NB4 (cell line): ENCODE data around the gene CNTN4.

Source experiments
- DNase-seq: peaks from one replicate; pipeline ENCODE4 v3.0.0; 2010; ENCODE audit warnings: low read depth
- H3K4me3 ChIP-seq: one replicate; pipeline ENCODE4 v1.5.1; 2011; ENCODE audit warnings: mild to moderate bottlenecking, low read depth, low read length, moderate library complexity
- MYC ChIP-seq: IDR thresholded peaks from 2 replicates; pipeline ENCODE4 v1.6.1; 2011; ENCODE audit warnings: low read depth, low read length
- POLR2A ChIP-seq: IDR thresholded peaks from 2 replicates; pipeline ENCODE4 v1.6.1; 2011; ENCODE audit warnings: mild to moderate bottlenecking; ENCODE audit not compliant: insufficient read length; ENCODE audit errors: extremely low read depth
- TF ChIP-seq, protein P1 (sequence below): IDR thresholded peaks from 2 replicates; pipeline ENCODE4 v1.6.1; 2011; ENCODE audit warnings: low read depth, low read length
- TF ChIP-seq, protein P2 (sequence below): IDR thresholded peaks from one replicate; pipeline ENCODE4 v1.5.1; 2012; ENCODE audit warnings: low read depth, low read length

The CNTN4 gene

DNA sequence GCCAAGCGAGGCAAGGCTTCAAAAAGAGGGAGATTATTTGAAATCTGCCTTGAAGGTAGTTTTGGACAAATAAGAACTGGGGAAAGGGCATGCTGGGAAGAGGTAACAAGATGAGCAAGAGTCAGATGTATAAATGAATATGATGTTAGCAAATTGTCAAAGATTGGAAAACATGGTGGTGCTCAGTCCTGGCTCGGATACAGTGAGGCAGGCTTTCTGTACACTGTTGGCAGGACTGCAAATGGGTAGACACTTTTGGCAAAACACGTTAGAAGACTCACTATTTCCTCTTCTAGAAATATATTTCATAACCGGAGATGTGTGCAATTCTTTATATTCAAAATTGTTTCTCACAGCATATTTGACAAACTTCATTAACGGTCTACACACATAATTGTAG lies 581.6 kb downstream of the CNTN4 start:
- no peak for DNase-seq
- TF ChIP-seq, protein P1, sequence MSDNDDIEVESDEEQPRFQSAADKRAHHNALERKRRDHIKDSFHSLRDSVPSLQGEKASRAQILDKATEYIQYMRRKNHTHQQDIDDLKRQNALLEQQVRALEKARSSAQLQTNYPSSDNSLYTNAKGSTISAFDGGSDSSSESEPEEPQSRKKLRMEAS: no peak
- TF ChIP-seq MYC (no peak), POLR2A (no peak)
- TF ChIP-seq, protein P2, sequence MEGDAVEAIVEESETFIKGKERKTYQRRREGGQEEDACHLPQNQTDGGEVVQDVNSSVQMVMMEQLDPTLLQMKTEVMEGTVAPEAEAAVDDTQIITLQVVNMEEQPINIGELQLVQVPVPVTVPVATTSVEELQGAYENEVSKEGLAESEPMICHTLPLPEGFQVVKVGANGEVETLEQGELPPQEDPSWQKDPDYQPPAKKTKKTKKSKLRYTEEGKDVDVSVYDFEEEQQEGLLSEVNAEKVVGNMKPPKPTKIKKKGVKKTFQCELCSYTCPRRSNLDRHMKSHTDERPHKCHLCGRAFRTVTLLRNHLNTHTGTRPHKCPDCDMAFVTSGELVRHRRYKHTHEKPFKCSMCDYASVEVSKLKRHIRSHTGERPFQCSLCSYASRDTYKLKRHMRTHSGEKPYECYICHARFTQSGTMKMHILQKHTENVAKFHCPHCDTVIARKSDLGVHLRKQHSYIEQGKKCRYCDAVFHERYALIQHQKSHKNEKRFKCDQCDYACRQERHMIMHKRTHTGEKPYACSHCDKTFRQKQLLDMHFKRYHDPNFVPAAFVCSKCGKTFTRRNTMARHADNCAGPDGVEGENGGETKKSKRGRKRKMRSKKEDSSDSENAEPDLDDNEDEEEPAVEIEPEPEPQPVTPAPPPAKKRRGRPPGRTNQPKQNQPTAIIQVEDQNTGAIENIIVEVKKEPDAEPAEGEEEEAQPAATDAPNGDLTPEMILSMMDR: no peak
- no peak overlapping the region for H3K4me3 ChIP-seq

DNA sequence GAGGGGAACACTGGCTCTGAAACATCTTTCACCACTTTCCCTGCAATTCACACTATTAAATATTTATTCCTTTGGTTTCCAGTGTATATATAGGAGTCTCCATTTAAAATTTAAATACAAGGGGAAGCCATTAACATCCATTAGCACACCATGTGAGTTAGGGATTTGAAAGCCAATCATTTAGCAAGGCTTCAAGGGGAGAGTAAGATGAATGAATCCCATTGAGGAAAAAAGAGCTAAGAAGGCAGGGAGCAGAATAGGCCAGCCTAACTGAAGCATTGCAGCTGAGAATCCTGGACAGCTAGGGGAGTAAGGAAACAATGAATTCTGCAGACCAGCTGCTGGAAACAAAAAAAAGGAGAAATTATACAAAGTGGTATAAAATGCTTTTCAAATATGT lies 585.4 kb downstream of the CNTN4 start:
- DNase-seq: no peak
- no peak overlapping the region for H3K4me3 ChIP-seq
- TF ChIP-seq MYC (no peak), POLR2A (no peak)
- TF ChIP-seq, protein P1: no peak
- TF ChIP-seq, protein P2: no peak

DNA sequence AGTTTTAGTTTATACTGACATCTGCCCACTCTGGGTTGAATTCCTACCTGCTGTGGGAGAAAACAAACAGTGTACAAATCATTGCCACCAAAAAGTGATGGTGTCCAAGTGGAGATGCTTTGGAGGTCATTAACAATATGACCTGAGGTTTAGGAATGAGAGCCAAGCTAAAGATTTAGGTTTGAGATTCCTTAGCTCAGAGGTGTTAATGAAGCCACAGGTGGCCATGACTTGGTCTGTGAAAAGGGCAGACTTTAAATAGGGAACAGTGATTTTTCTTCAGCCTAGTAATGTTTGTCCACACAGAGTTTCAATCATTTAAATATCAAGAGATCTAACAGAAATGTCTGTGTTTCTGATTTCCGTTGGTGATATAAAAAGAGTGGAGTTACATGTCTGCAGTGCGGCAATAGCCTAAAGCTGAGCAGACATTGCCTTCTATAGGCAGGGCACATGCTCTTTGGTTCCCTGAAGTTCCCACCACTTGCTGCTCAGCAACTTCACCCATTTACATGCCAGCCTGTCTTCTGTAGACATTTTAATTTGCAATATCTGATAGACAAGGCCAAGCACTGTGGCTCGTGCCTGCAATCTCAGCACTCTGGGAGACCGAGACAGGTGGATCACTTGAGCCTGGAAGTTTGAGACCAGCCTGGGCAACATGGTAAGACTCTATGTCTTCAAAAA lies 588.3 kb downstream of the CNTN4 start:
- DNase-seq: no peak
- no peak overlapping the region for H3K4me3 ChIP-seq
- no peak for TF ChIP-seq POLR2A
- no peak for TF ChIP-seq MYC
- TF ChIP-seq, protein P1: no peak
- TF ChIP-seq, protein P2: no peak

DNA sequence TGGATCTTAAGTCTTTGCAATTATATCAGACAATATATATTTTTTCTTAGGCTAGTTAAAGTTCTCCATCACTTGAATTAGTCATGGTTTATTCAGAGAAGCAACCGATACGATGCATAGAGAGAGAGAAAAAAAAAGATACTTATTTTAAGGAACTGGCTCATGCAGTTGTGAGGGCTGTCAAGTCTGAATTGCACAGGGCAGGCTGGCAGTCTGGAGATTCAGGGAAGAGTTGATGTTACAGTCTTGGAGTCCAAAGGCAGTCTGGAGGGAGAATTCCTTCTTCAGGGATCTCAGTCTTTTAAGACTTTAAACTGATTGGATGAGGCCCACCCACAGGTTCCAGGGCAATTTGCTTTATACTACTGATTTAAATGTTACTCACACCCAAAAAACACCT lies 598.9 kb downstream of the CNTN4 start:
- TF ChIP-seq MYC: no peak
- TF ChIP-seq, protein P2: no peak
- TF ChIP-seq, protein P1: no peak
- no peak for TF ChIP-seq POLR2A
- H3K4me3 ChIP-seq: no peak overlapping the region
- DNase-seq: no peak

DNA sequence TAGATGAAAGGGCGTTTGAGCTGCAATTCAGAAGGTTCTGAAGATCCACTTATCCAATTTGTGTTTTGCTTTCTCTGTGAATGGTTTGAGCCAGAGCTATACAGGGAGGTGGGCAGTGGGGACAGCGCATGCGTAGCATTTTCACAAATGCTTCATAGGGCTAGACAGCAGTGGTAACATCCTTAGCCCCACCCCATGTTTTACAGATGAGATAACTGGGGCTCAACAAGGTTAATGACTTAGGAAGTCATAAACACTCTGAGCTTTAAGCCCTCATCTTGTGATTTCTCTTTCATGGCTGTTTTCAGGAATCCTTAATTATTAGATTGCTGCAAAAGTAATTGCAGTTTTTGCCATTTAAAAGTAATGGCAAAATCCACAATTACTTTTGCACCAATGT lies 602.8 kb downstream of the CNTN4 start:
- H3K4me3 ChIP-seq: no peak overlapping the region
- TF ChIP-seq, protein P1: no peak
- TF ChIP-seq, protein P2: no peak
- TF ChIP-seq MYC: no peak
- no peak for TF ChIP-seq POLR2A
- DNase-seq: no peak
